Right lobe of liver (tissue), 4 donors: ENCODE data around the gene CCDC30.
"Not testable (repeated sequence)": the region's sequence is repeated elsewhere in the genome, so short reads cannot be mapped to it uniquely, and the experiment has no call there.

Source experiments
- POLR2A ChIP-seq: fragments of 450-650 bp; IDR thresholded peaks from one replicate; pipeline ENCODE4 v1.6.1; 2017; ENCODE audit warnings: antibody characterized with exemption, mild to moderate bottlenecking
- TF ChIP-seq, protein P1 (sequence below), 4 donors: fragments of 200-600 bp in 3 of 4; fragments of 450-650 bp in 1 of 4; IDR thresholded peaks; one replicate each; pipeline versions ENCODE4 v1.5.1 to v1.8.0; 2016 to 2022; ENCODE audit warnings: antibody characterized with exemption in 4 of 4, mild to moderate bottlenecking in 2 of 4
- donor health status: DM: no; HTN: no; CAD: no.
- donor health status: DM: no; HTN: no; CAD: no.
- donor health status: DM: no; HTN: yes; CAD: no.

DNA sequence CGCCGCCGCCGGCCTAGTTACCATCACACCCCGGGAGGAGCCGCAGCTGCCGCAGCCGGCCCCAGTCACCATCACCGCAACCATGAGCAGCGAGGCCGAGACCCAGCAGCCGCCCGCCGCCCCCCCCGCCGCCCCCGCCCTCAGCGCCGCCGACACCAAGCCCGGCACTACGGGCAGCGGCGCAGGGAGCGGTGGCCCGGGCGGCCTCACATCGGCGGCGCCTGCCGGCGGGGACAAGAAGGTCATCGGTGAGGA lies 219.3 kb downstream of the CCDC30 start:
- TF ChIP-seq POLR2A: not testable (repeated sequence)
- TF ChIP-seq, protein P1, sequence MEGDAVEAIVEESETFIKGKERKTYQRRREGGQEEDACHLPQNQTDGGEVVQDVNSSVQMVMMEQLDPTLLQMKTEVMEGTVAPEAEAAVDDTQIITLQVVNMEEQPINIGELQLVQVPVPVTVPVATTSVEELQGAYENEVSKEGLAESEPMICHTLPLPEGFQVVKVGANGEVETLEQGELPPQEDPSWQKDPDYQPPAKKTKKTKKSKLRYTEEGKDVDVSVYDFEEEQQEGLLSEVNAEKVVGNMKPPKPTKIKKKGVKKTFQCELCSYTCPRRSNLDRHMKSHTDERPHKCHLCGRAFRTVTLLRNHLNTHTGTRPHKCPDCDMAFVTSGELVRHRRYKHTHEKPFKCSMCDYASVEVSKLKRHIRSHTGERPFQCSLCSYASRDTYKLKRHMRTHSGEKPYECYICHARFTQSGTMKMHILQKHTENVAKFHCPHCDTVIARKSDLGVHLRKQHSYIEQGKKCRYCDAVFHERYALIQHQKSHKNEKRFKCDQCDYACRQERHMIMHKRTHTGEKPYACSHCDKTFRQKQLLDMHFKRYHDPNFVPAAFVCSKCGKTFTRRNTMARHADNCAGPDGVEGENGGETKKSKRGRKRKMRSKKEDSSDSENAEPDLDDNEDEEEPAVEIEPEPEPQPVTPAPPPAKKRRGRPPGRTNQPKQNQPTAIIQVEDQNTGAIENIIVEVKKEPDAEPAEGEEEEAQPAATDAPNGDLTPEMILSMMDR (IDR thresholded peaks at IDR 0.05): not testable (repeated sequence)
